H1 (cell line): ENCODE measurements around the gene BABAM2. TPM values are rescaled to one million over a fixed set of nuclear protein-coding genes. Genes with fewer than 3 reads are reported as not detected.

Experiments used
- CTCF ChIA-PET: fragments of 300-600 bp; sonication (Branson Sonifier 250); formaldehyde crosslinking; loops from one replicate; lab custom pipeline; 2021; ENCODE audit not compliant: partially characterized antibody; lab: Charles Lee
- POLR2A ChIA-PET: fragments of 300-600 bp; sonication (Branson Sonifier 250); formaldehyde crosslinking; loops from one replicate; lab custom pipeline; 2021; ENCODE audit warnings: inconsistent platforms; ENCODE audit not compliant: partially characterized antibody; lab: Charles Lee
- DNase-seq, 2 experiments: peaks; one replicate each; pipeline versions ENCODE4 v3.0.0 to v3.0.0-alpha.2; 2010 to 2022; ENCODE audit warnings: low spot score in 2 of 2, low read depth in 1 of 2, mixed read lengths in 1 of 2
- FAIRE-seq: peaks from 2 replicates; lab custom pipeline; 2011; peaks lifted over from hg19 to GRCh38; lab: Jason Lieb, UNC
- H2AFZ ChIP-seq: 2 replicates; pipeline ENCODE4 v1.8.1; 2012; ENCODE audit warnings: low read length, inconsistent platforms
- H2AK5ac ChIP-seq: 2 replicates; pipeline ENCODE4 v1.6.1; 2013; ENCODE audit warnings: low read depth, low read length
- H2BK120ac ChIP-seq: replicated peaks from 2 replicates; pipeline ENCODE3; 2013; ENCODE audit warnings: low read depth, low read length, inconsistent platforms
- H2BK12ac ChIP-seq: 2 replicates; pipeline ENCODE4 v1.6.1; 2013; ENCODE audit warnings: low read depth, low read length
- H2BK15ac ChIP-seq: 2 replicates; pipeline ENCODE4 v1.6.1; 2013; ENCODE audit warnings: low read length
- H2BK20ac ChIP-seq: 2 replicates; pipeline ENCODE4 v1.6.1; 2013; ENCODE audit warnings: low read length
- H2BK5ac ChIP-seq: 2 replicates; pipeline ENCODE4 v1.6.1; 2013; ENCODE audit warnings: low read depth, low read length
- H3K14ac ChIP-seq: 2 replicates; pipeline ENCODE4 v1.6.1; 2013; ENCODE audit warnings: inconsistent platforms; ENCODE audit not compliant: insufficient read length
- H3K18ac ChIP-seq: 2 replicates; pipeline ENCODE4 v1.6.1; 2013; ENCODE audit warnings: low read length; ENCODE audit errors: extremely low read depth
- H3K23ac ChIP-seq: 2 replicates; pipeline ENCODE4 v1.6.1; 2013; ENCODE audit warnings: inconsistent platforms; ENCODE audit not compliant: insufficient read length
- H3K23me2 ChIP-seq: 2 replicates; pipeline ENCODE4 v1.6.1; 2013; ENCODE audit warnings: low read depth, low read length
- H3K27ac ChIP-seq: 2 replicates; pipeline ENCODE4 v1.6.1; 2011; ENCODE audit warnings: low read depth, low read length, inconsistent platforms
- H3K27me3 ChIP-seq, 4 experiments: replicated peaks in 1 of 4; 1 replicate in 1 of 4; 2 replicates in 3 of 4; pipeline versions ENCODE4 v1.6.1 to v1.8.1; 2011 to 2013; ENCODE audit warnings: low read length in 3 of 4, mild to moderate bottlenecking in 3 of 4, inconsistent platforms in 2 of 4, mixed read lengths in 2 of 4, moderate library complexity in 1 of 4; ENCODE audit not compliant: control insufficient read depth in 3 of 4, insufficient read depth in 3 of 4; ENCODE audit errors: extremely low read depth in 1 of 4
- H3K36me3 ChIP-seq, 4 experiments: 2 replicates each; pipeline versions ENCODE4 v1.6.1 to v1.8.1; 2011 to 2013; ENCODE audit warnings: mild to moderate bottlenecking in 4 of 4, low read length in 3 of 4, moderate library complexity in 2 of 4, control low read depth in 1 of 4, inconsistent platforms in 1 of 4; ENCODE audit not compliant: insufficient read depth in 4 of 4, control insufficient read depth in 2 of 4
- H3K4ac ChIP-seq: replicated peaks from 2 replicates; pipeline ENCODE3; 2013; ENCODE audit warnings: low read length, low read depth, mixed read lengths, inconsistent platforms; ENCODE audit not compliant: insufficient read length
- H3K4me1 ChIP-seq, 4 experiments: replicated peaks in 1 of 4; 1 replicate in 1 of 4; 2 replicates in 3 of 4; pipeline versions ENCODE4 v1.6.1 to v1.8.1; 2011 to 2013; ENCODE audit warnings: low read length in 3 of 4, inconsistent platforms in 2 of 4, mixed read lengths in 1 of 4; ENCODE audit not compliant: insufficient read depth in 4 of 4, control insufficient read depth in 3 of 4
- H3K4me2 ChIP-seq, 2 experiments: 2 replicates each; pipeline versions ENCODE4 v1.6.1 to v1.8.1; 2011 to 2013; ENCODE audit warnings: low read depth in 2 of 2, low read length in 2 of 2, control low read depth in 1 of 2, inconsistent platforms in 1 of 2, mild to moderate bottlenecking in 1 of 2; ENCODE audit not compliant: insufficient read depth in 1 of 2
- H3K4me3 ChIP-seq, 4 experiments: fragments of 200-600, 300-600 bp in 1 of 4; sonication (generic), shearing (Covaris generic), sonication (Bioruptor Twin) in 1 of 4; 2 replicates each; pipeline versions ENCODE4 v1.5.1 to v1.8.1; 2011 to 2016; ENCODE audit warnings: low read length in 4 of 4, low read depth in 3 of 4, control low read depth in 2 of 4, inconsistent platforms in 2 of 4, mild to moderate bottlenecking in 2 of 4, mixed read lengths in 1 of 4, moderate library complexity in 1 of 4; ENCODE audit not compliant: insufficient read depth in 2 of 4; ENCODE audit errors: extremely low read depth in 1 of 4
- H3K56ac ChIP-seq: replicated peaks from 2 replicates; pipeline ENCODE3; 2013; ENCODE audit warnings: low read depth, mild to moderate bottlenecking, mixed read lengths, low read length, inconsistent platforms; ENCODE audit not compliant: insufficient read length
- H3K79me1 ChIP-seq: 2 replicates; pipeline ENCODE4 v1.6.1; 2013; ENCODE audit warnings: low read depth, low read length, control low read depth
- H3K79me2 ChIP-seq, 2 experiments: 2 replicates each; pipeline versions ENCODE4 v1.6.1 to v1.8.1; 2012 to 2013; ENCODE audit warnings: low read length in 2 of 2, mild to moderate bottlenecking in 2 of 2, inconsistent platforms in 1 of 2; ENCODE audit not compliant: insufficient read depth in 2 of 2, control insufficient read depth in 1 of 2
- H3K9ac ChIP-seq, 4 experiments: replicated peaks in 1 of 4; 1 replicate in 1 of 4; 2 replicates in 3 of 4; pipeline versions ENCODE4 v1.6.1 to v1.8.1; 2011 to 2013; ENCODE audit warnings: low read depth in 3 of 4, low read length in 3 of 4, control low read depth in 2 of 4, mild to moderate bottlenecking in 2 of 4, moderate library complexity in 2 of 4, inconsistent platforms in 1 of 4; ENCODE audit errors: extremely low read depth in 1 of 4
- H3K9me3 ChIP-seq, 2 experiments: 2 replicates each; pipeline versions ENCODE4 v1.6.1 to v1.8.1; 2012 to 2013; ENCODE audit warnings: mild to moderate bottlenecking in 2 of 2, moderate library complexity in 2 of 2, control low read depth in 1 of 2, inconsistent platforms in 1 of 2, low read depth in 1 of 2, low read length in 1 of 2, mixed read lengths in 1 of 2; ENCODE audit not compliant: insufficient read depth in 2 of 2
- H4K20me1 ChIP-seq, 2 experiments: replicated peaks in 1 of 2; 2 replicates each; pipeline versions ENCODE3 to v1.8.1; 2011 to 2013; ENCODE audit warnings: inconsistent platforms in 2 of 2, low read length in 2 of 2, mild to moderate bottlenecking in 1 of 2; ENCODE audit not compliant: insufficient read depth in 2 of 2, control insufficient read depth in 1 of 2
- H4K5ac ChIP-seq: 2 replicates; pipeline ENCODE4 v1.6.1; 2013; ENCODE audit warnings: low read length, low read depth, mixed read lengths, inconsistent platforms; ENCODE audit not compliant: insufficient read length
- H4K8ac ChIP-seq: 2 replicates; pipeline ENCODE4 v1.8.0; 2013; ENCODE audit warnings: mild to moderate bottlenecking, moderate library complexity, low read length, inconsistent platforms; ENCODE audit not compliant: insufficient read depth; ENCODE audit errors: extremely low read depth
- H4K91ac ChIP-seq: replicated peaks from 2 replicates; pipeline ENCODE3; 2013; ENCODE audit warnings: low read length, mixed read lengths, inconsistent platforms; ENCODE audit not compliant: insufficient read length
- BCL11A ChIP-seq, 2 experiments: IDR thresholded peaks; one replicate each; pipeline ENCODE4 v1.6.1; 2011; ENCODE audit warnings: low read depth in 2 of 2, low read length in 2 of 2, mild to moderate bottlenecking in 2 of 2
- CBX8 ChIP-seq: fragments of 300-800, 300-1000 bp; sonication (generic); IDR thresholded peaks from 2 replicates; pipeline ENCODE4 v1.7.1; 2016; ENCODE audit warnings: low read depth, low read length, borderline replicate concordance
- CTBP2 ChIP-seq: IDR thresholded peaks from 2 replicates; pipeline ENCODE4 v1.7.0; 2011; ENCODE audit warnings: borderline replicate concordance, mild to moderate bottlenecking, moderate library complexity, mixed read lengths, low read length; ENCODE audit not compliant: insufficient read depth, insufficient read length
- CTCF ChIP-seq, 3 experiments: IDR thresholded peaks; 1 replicate in 2 of 3; 2 replicates in 1 of 3; pipeline versions ENCODE4 v1.5.1 to v1.6.1; 2011; ENCODE audit warnings: low read length in 3 of 3, mild to moderate bottlenecking in 3 of 3, inconsistent platforms in 2 of 3, low read depth in 1 of 3, moderate library complexity in 1 of 3; ENCODE audit not compliant: insufficient read depth in 1 of 3; ENCODE audit errors: control extremely low read depth in 1 of 3
- FOSL1 ChIP-seq: IDR thresholded peaks from 2 replicates; pipeline ENCODE4 v1.6.1; 2011; ENCODE audit warnings: mild to moderate bottlenecking, low read depth, low read length, moderate library complexity; ENCODE audit not compliant: insufficient read depth
- MAX ChIP-seq: IDR thresholded peaks from 2 replicates; pipeline ENCODE4 v1.6.1; 2012; ENCODE audit warnings: inconsistent platforms
- NANOG ChIP-seq: IDR thresholded peaks from 2 replicates; pipeline ENCODE4 v1.6.1; 2011; ENCODE audit warnings: low read length, low read depth, mild to moderate bottlenecking, inconsistent platforms; ENCODE audit not compliant: insufficient read depth, poor library complexity, severe bottlenecking
- POLR2A ChIP-seq, 2 experiments: IDR thresholded peaks; 1 replicate in 1 of 2; 2 replicates in 1 of 2; pipeline ENCODE4 v1.6.1; 2011; ENCODE audit warnings: low read depth in 2 of 2, low read length in 2 of 2, mild to moderate bottlenecking in 2 of 2; ENCODE audit errors: control extremely low read depth in 1 of 2
- RFX5 ChIP-seq: IDR thresholded peaks from 2 replicates; pipeline ENCODE4 v1.6.1; 2011; ENCODE audit warnings: low read depth, low read length, improper control_type of control experiment, borderline replicate concordance
- SUZ12 ChIP-seq: fragments of 200-600 bp; sonication (generic); IDR thresholded peaks from 2 replicates; pipeline ENCODE4 v1.6.1; 2012; ENCODE audit warnings: mild to moderate bottlenecking, inconsistent platforms, low read length, moderate library complexity, mixed read lengths
- TAF1 ChIP-seq: IDR thresholded peaks from 2 replicates; pipeline ENCODE4 v1.6.1; 2011; ENCODE audit warnings: mild to moderate bottlenecking, low read depth, low read length
- TBP ChIP-seq: IDR thresholded peaks from 2 replicates; pipeline ENCODE4 v1.6.1; 2011; ENCODE audit warnings: low read depth, low read length, improper control_type of control experiment
- WGBS, 2 experiments: shearing (Covaris generic) in 1 of 2; methylation state at CpG; one replicate each; pipeline versions ENCODE4 v1.1.6 to v1.1.7; 2013 to 2015; ENCODE audit warnings: low lambda C conversion rate in 2 of 2, mixed read lengths in 2 of 2, inconsistent platforms in 1 of 2, low coverage in 1 of 2, missing lambda C conversion rate in 1 of 2; ENCODE audit not compliant: insufficient replicate concordance in 2 of 2, insufficient coverage in 1 of 2, insufficient read length in 1 of 2; ENCODE audit errors: extremely low coverage in 1 of 2, missing lambda C conversion rate in 1 of 2; 5-methylcytosine and 5-hydroxymethylcytosine counted together
- polyA plus RNA-seq, 7 experiments: library from polyadenylated mRNA; depleted of rRNA in 3 of 7; stranded (reverse) in 5 of 7; unstranded in 2 of 7; fragments of >200 nt in 5 of 7; fragments of 200-250 nt in 2 of 7; gene quantifications; 1 replicate in 5 of 7; 2 replicates in 1 of 7; 4 replicates in 1 of 7; pipeline versions ENCODE4 v1.2.1 to v1.2.3, GENCODE V29; 2011 to 2013; ENCODE audit warnings: missing spikeins in 2 of 7, mixed read lengths in 2 of 7
- total RNA-seq: library from RNA; stranded (reverse); fragmentation: NEBNext Ultra II Directional; extraction: Animal tissue kit (Norgen Biotek cat#: 25700); gene quantifications from 2 replicates; pipeline ENCODE4 v1.2.1, GENCODE V29; 2021

The BABAM2 gene
- total and polyA plus RNA-seq, 2 of the 8 experiments (the other 6 are each of a cell fraction or from before 2014, with no cell fraction given) = 15.8 to 20.9 TPM

- POLR2A ChIA-PET = interaction anchor here (1.9 kb wide), 1 partner anchor 12 kb away, joined by 4 read pairs; the partner anchor contains the start of genes BABAM2 and RBKS
- Histone ChIP-seq H3K27me3 (no peaks in the 10 kb centered on the region), H4K20me1 (no peaks in the 10 kb centered on the region), H3K4ac (no peak overlapping the region), H3K18ac (no peak overlapping the region), H3K27ac (no peak overlapping the region), H3K4me1 (no peaks in the 10 kb centered on the region), H3K79me1 (no peaks in the 10 kb centered on the region), H4K5ac (no peak overlapping the region), H2BK12ac (no peak overlapping the region), H2AK5ac (no peak overlapping the region), H3K4me2 (no peak overlapping the region), H3K36me3 (0 out of 8 replicates have a peak, but pooled peaks cover 0 to 2% (median 0%) of the 10 kb centered on the region in 4 experiments), H2AFZ (no peak overlapping the region), H2BK5ac (no peak overlapping the region), H4K91ac (no peak overlapping the region), H3K56ac (no peak overlapping the region), H3K79me2 (no peaks in the 10 kb centered on the region), H3K9ac (no peak overlapping the region), H3K14ac (no peak overlapping the region), H3K9me3 (no peaks in the 10 kb centered on the region), H4K8ac (no peak overlapping the region), H2BK120ac (no peak overlapping the region), H3K23me2 (no peaks in the 10 kb centered on the region), H3K23ac (no peak overlapping the region), H2BK15ac (no peak overlapping the region), H2BK20ac (no peak overlapping the region), H3K4me3 (no peak overlapping the region)
- no peak for DNase-seq
- CTCF ChIA-PET = no interaction called here
- WGBS, 2 experiments = 84% methylated on average over 1 of the region's 1 CpG; no CpG with 5 or more reads in 1 of the 2 experiments
- FAIRE-seq = no peak
- TF ChIP-seq POLR2A (IDR thresholded peaks at IDR 0.05; ENCODE audit: control extremely low read depth in 1 of 2, low read depth in 2 of 2, low read length in 2 of 2) (no peak), NANOG (no peak), TAF1 (no peak), CTBP2 (no peak), TBP (no peak), CBX8 (no peak), BCL11A (IDR thresholded peaks at IDR 0.05; ENCODE audit: low read depth in 2 of 2, low read length in 2 of 2) (no peak), SUZ12 (no peak), CTCF (IDR thresholded peaks at IDR 0.05; ENCODE audit: control extremely low read depth in 1 of 3, insufficient read depth in 1 of 3, low read depth in 1 of 3, low read length in 3 of 3) (no peak), MAX (no peak), FOSL1 (no peak), RFX5 (no peak)
Measured at GRCh38 chr2:27902098-27902497, 11.6 kb downstream of the BABAM2 start.
